ENCODE results near the gene PLEKHG4B.
"Not testable (repeated sequence)": the region's sequence is repeated elsewhere in the genome, so short reads cannot be mapped to it uniquely, and the experiment has no call there.

The PLEKHG4B gene

DNA sequence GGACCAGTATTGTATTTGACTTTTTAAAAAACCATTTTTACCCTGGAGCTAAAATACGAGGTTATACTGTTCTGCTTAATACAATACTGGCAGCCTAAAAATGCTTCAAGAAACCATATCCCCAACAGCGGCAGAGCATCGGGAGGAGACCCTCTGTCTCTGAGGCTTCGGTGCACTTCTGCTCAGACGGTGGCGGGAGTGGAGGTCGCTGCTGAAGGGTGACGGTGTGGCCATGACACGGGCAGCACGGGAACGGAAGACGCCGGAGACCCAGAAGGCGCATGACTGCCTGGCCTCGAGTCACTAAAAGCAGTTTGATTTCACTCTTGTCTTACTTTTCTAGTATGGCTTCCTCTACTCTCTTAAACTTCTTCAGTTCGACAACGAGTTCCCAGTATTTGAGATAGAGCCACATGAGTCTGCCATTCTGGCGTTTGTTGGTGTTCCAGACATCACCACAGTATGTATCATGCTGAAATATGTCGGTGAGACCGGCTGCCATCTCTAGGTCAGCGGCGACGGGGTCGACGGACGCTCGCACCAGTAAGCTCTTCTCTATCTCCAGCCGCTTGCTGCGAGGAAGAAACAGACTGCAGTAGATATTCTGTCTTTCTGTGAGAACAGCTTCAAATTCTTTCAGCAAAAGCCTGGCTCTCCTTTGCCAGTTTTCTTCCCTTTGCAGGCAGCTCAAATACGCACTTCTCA, 113.2 kb downstream of the PLEKHG4B start:
- no peak for DNase-seq

DNA sequence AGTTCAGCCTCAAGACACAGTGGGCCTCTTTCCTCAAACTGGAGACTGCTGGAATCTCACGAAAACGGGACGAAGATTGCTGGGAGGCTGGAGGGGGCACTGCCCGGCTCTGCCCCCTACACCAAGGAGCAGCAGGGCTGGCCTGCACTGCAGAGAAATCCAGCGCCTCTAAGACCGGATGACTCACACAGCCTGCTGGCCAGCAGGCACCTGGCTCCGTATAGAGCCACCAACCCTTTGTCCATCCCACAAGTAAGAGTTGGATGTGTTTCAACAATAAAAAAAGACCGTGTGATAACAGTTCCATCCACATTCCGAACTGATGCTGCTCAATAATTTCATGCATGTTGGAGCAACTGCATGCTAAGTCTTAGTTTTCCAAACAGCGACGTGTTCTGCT, 114.4 kb downstream of the PLEKHG4B start:
- DNase-seq: no peak

DNA sequence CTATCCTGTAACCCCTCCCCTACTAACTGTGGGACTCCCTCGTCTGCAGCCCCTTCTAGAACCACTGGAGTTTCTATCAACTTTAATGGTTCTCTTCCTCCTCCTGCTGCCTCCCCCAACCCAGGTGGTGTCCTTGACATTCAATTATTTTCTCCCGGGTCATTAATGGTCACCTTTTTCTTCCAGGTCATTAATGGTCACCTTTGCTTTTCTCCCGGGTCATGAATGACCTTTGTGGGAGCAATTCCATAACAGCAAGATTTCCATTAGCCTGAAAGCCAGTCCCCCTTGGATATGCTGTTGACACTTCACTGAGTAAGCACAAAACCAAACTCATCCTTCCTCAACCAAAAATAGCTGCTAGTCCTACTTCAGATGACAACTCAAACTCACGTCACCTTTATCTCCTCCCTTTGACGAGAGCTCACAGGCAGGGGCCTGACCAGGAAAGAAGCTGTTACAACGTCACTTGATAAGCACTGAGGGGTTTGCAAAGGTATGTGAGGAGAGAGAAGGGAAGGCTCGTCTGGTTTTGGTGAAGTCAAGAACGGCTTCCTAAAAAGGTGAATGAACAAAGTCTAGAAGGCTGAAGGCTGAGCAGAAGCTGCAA, 115.1 kb downstream of the PLEKHG4B start:
- DNase-seq: no peak

- DNase-seq: no peak
These were observed 115.6 kb downstream of the PLEKHG4B start for GRCh38 chr5:207599-207998.

DNA sequence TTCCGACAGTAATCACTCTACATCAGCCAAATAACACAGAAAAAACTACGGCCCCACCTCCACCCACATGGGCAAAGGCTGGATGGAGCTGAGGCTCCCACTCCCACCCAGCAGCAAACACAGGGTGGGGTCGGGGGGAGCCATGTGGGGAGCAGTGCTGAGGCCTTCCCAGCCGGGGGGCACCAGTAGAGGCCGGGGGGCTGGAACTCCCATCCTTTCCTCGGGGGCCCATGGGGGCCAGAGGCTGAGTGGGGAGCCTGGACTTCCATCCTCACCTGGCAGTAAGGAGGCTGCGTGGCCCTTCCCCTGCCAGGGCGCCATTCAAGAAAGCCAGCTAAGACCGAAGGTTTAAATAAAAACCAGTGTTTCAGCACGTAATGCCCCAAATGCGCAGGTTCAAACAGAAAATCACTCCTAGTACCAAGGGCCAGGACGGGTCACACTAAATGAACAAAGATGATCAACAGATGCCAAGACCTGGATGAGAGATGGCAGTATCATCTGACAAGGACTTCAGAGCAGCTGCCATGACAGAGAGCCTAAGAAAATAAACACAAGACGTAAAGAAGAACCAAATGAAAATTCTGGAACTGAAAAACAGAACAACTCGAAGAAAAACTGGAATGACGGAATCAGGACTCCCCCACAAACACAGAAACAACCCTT, 116.6 kb downstream of the PLEKHG4B start:
- DNase-seq: no peak

- DNase-seq: no peak
These were observed 121.9 kb downstream of the PLEKHG4B start for GRCh38 chr5:213803-214395.

DNA sequence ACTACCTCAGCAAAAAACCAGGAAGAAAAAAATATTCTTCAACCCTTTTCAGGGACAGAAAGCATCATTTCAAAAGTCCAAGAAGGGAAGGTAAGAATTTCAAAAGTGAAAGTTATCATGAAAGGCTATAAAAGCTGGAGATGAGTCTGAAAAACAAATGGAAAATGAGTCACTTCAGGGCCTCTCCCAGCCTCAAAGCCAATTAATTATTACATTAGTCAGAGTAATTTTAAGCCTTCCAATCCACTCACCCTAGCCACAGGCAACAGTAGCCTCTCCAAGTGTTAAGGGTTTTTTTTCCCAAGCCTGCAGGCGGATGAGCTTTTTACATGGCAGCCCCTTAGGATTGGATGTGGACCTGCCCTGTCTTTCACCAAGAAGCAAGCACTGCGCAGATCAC, 123.3 kb downstream of the PLEKHG4B start:
- not testable (repeated sequence) for DNase-seq

DNA sequence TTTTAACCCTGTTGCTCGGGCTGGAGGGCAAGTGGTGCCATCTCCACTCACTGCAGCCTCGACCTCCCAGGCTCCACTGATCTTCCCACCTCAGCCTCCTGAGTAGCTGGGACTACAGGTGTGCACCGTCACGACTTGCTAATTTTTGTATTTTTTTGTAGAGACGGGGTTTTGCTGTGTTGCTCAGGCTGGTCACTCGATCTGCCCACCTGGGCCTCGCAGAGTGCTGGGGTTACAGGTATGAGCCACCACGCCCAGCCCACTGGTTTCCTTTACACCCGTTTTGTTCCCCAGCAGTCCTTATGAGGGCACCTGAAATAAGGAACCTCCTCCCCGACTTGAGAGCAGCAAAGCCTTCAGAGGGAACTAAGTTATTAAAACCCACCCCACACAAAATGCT, 124.1 kb downstream of the PLEKHG4B start:
- not testable (repeated sequence) for DNase-seq

DNA sequence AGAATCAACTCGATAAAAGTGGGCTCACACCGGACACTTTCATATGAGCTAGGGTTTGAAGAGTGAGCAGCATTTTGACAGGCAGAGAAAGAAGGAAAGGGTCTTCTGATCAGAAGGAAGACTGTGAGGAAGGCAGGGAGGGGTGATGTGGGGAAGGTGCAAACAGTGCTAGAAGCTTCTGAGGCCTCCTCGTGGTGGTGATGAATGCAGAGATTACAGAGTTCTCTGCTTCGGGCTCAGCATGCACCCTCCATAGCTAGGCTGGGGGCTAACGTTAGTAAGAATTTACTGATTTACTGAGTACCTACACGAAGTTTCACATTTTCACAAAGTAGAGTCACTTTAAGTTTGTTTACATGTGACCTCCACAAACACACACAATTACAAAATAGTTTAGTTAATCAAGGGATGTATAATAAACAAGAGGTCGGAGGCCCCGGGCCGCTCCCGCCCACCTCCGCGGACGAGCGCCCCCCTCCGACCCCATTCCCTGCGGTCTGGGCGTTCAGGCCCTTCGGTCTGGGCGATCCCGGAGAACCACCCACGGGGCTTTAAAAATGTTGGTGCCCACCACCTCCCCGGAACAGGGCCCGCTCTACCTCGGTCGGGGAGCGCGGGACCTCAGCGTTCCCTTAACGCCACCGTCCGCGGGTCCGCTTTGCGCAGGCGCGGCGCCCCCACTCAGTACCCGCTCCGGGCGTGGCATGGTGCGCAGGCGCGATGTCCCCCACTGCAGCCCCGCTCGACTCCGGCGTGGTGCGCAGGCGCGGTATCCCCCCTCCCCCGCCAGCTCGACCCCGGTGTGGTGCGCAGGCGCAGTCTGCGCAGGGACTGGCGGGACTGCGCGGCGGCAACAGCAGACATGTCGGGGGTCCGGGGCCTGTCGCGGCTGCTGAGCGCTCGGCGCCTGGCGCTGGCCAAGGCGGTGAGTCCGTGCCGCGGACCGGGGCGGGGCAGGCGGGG, 125.8 kb downstream of the PLEKHG4B start, which contains the start of the genes CCDC127 and SDHA:
Gene CCDC127, minus strand, starts transcription at position 660 of the 963 bp plus-strand sequence. CDS start 1,304 bp downstream, outside the sequence.
Gene SDHA, plus strand, starts transcription at position 827 of the 963 bp plus-strand sequence. Its CDS starts 36 bp downstream, at position 863.
- DNase-seq: peak; percentile 95 to 99 (median 99)

DNA sequence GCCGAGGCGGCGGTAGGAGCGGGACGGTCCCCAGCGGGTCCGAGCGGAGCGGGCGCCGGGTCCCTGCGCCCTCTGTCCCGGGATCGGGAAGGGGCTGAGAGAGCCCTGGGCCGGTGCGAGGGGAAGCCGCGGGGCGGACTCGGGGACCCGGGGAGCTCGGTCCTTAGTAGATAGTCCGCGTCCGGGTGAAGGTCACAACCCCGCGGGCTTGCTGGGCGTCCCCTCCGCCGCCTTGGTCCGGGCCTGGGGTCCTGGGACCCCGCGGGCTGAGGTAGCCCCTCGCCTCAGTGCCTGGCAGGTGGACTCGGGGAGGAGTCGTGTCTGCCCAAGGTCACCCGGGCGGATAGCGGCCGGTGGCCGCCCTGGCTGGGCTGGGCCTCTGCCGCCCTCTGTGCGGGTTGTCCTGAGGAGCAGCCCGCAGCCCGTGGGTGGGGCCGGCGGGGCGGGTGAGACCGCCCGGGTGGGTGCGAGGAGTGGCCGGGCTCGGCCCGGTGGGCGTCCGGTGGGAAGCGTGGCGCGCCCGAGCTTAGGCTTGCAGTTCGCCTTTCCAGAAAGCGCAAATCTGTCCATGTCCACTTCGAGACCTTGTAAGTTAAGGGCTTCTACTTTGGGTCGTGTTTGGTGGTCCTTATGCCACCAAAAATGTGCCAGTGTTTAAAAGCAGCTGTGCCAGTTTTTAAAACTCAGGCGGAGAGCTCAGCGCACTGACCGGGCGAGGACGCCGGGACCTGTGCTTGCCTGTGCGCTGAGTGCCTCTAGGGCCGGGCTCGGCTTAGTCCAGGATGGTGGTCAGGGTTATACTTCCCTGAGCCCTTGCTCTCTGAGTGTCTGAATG, 126.7 kb downstream of the PLEKHG4B start:
- peak in 2 of 3 experiments; percentile 67 to 71 for DNase-seq

GRCh38 chr5:219460-219863, 127.5 kb downstream of the PLEKHG4B start:
- peak in 1 of 3 experiments; percentile 21 for DNase-seq

GRCh38 chr5:219991-220390, 128.0 kb downstream of the PLEKHG4B start:
- DNase-seq: no peak

DNA sequence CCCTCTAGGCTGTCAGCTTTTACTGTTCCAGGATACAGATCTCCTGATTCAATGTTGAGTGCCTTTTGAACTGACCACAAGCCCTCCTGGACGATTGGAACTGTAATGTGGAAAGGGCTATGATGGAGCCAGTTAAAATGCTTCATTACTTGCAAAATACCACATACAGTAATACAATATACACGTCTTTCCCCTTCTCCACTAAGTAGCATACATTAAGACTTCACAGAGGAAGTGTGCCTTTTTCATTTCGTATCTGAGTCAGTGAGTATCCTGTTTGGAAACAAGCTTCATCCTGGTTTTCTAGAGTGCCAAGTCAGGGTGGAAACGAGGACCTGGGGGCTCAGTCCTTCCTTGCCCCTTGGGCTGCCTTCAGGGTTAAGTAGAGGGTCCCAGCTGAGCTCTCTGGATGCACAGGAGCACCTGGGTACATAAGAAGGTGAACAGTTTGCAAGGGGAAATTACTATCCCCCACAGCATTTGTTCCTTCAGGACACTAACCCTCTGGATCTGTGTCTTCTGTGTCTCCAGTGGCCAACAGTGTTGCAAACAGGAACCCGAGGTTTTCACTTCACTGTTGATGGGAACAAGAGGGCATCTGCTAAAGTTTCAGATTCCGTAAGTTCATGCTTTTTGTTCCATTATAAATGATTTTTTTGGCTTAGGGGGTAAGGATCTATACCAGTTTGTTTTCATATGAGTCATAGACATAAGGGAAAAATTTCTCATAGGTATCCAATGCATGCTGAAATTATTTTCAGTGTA, 131.2 kb downstream of the PLEKHG4B start:
- DNase-seq: not testable (repeated sequence)

GRCh38 chr5:223791-224190, 131.8 kb downstream of the PLEKHG4B start:
- no peak for DNase-seq

GRCh38 chr5:225334-225733, 133.4 kb downstream of the PLEKHG4B start:
- DNase-seq: no peak

DNA sequence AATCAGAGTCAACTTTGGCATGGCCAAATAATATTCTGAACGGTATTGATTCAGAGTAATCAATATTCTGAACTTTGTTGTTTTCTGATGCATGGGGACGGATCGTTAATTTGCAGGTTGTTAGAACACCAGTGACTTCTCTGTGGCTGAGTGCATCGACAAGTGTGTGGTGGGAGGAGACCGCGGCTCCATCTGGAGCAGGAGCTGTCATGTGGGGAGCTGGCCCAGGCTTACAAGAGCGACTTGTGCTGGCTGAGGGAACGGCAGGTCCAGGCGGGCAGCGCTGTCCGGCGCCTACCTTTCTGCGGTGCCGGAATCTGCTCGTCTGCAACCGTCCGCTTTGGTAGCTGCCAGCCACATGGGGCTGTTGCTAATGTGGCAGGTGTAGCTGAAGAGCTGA, 135.4 kb downstream of the PLEKHG4B start:
- DNase-seq: not testable (repeated sequence)

DNA sequence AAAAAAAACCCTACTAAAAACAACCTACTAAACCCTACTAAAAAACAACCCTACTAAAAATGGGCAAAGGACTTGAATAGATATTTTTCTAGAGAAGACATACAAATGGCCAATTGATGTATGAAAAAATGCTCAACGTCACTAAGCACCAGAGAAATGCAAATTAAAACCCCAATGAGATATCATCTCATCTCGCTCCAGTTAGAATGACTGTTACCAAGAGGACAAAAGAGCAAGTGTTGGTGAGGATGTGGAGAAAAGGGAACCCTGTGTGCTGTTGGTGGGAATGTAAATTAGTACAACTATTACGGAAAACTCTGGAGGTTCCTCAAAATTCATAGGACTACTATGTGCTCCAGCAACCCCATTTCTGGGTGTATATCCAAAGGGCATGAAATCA, 136.9 kb downstream of the PLEKHG4B start:
- no peak for DNase-seq

DNA sequence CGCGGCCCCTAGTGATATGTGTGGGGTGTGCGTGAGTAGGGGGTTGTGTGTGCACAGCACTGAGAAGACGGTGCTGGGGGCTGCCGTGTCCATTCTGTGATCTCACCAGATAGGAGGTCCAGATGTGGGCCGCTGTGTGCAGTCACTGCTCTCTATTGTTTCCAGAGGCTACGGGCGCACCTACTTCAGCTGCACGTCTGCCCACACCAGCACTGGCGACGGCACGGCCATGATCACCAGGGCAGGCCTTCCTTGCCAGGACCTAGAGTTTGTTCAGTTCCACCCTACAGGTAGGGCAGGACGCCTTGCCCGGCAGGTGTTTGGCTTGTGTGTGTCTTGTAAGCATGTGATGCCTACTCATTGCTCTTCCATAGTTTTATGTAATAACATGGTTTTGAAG, 138.7 kb downstream of the PLEKHG4B start:
- DNase-seq: no peak

- no peak for DNase-seq
These were observed 139.7 kb downstream of the PLEKHG4B start for GRCh38 chr5:231661-232060.

DNA sequence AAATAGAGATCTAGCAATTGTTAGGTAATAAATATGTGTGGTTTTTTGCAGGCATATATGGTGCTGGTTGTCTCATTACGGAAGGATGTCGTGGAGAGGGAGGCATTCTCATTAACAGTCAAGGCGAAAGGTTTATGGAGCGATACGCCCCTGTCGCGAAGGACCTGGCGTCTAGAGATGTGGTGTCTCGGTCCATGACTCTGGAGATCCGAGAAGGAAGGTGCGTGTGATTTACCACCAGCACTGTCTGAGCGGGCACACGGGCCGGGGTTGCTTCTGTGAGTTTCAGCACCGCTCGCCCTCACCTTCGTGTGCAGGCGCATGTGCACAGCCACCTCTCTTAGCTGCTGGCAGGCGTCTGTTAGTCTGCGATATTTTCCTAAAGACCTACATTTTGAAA, 141.5 kb downstream of the PLEKHG4B start:
- DNase-seq: not testable (repeated sequence)

Measured in NCI-H1417 (cell line).